NCI-H1105 (cell line): ENCODE measurements around the gene NBDY.
"Not testable (repeated sequence)": the region's sequence is repeated elsewhere in the genome, so short reads cannot be mapped to it uniquely, and the experiment has no call there.

Experiments used
- DNase-seq: peaks from one replicate; lab custom pipeline; 2025; lab: John Stamatoyannopoulos, UW

NBDY gene

DNA sequence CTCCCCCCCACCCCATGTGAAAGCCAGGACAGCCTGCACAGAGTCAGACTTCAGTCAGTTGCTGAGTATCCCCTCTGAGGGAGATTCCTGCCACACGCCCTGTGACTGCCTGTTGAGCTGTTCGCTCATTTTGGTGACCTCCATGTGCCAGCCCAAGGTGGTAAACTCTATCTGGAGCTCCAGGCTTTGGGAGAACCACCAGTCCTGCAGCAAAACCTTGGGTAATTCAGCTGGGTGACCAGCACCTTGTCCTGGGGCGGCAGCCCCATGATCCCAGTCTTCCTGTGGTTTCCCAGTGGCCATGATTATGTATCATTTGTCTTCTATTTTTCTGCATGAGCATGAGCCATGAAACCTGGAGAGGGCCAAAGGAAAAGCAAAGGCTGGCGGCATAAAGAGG is 73.4 kb downstream of the NBDY start:
- DNase-seq, result no peak

GRCh38 chrX:56802921-56803849 is 74.1 kb downstream of the NBDY start:
- peak; percentile 24 for DNase-seq

DNA sequence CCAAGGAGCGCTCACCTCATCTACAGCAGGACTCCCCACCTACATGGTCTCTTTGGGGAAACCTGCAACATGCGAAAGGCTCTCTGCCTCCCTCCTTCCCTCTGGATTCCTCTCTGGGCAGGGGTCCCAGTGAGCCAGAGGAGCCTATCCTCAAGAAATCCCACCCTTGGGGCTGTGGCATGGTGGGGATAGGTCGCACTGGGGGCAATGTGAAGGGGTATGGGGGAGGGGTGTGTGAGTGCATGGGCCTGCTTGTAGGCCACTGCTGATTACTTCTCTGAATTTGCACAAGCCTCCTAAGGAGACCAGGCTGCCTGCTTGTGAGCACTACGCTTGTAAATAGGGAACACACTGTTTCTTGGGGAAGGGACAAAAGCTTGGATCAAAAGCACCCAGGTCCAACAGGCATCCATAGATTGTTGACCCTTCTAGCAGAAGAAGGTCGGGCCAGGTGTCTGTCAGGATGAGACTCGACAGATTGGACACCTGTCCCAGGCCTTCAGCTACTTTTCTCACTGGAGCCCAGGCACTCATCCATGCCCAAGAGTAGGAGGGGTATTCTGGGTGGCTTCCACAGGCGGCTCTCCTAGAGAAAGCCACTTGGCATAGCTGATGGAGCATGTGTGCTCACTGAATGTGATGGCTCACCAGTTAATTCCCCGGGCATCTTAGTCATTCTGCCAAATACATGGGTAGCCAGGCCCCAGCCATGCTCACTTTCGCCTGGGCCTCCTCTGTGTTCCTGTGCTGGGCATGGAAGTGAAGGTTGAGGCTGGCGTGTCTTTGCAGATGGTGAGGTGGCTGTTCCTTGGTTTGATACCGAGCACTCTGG is 75.0 kb downstream of the NBDY start:
- no peak for DNase-seq

DNA sequence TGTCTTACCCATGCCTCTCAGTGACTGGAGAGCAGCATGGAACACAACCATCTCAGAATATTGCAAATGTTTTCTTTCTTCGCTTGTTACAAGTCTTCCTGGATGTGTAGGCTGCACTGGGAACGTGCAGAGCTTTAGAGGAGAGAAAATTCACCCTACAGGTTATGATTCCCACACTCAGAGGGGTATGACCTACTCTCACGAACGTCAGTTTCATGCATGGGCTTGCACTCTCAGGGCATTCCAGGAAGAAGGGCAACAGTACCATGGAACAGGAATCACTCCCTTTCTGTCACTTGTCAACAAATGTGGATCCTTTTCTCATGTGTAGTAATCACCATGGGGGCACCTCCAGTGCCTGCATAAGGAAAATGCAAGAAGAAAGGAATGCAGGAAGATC is 75.8 kb downstream of the NBDY start:
- no peak for DNase-seq

GRCh38 chrX:56805399-56805798 is 76.4 kb downstream of the NBDY start:
- no peak for DNase-seq

DNA sequence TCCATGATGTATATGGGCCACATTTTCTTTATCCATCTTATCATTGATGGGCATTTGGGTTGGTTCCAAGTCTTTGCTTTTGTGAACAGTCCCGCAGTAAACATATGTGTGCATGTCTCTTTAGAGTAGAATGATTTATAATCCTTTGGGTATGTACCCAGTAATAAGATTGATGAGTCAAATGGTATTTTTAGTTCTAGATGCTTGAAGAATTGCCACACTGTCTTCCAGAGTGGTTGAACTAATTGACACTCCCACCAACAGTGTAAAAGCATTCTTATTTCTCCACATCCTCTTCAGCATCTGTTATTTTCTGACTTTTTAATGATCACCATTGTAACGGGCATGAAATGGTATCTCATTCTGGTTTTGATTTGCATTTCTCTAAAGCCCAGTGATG is 77.1 kb downstream of the NBDY start:
- DNase-seq, result not testable (repeated sequence)

GRCh38 chrX:56811599-56811998 is 82.6 kb downstream of the NBDY start:
- DNase-seq, result no peak

GRCh38 chrX:56812515-56813105 is 83.6 kb downstream of the NBDY start:
- DNase-seq, result no peak

GRCh38 chrX:56813318-56813837 is 84.3 kb downstream of the NBDY start:
- DNase-seq, result no peak

DNA sequence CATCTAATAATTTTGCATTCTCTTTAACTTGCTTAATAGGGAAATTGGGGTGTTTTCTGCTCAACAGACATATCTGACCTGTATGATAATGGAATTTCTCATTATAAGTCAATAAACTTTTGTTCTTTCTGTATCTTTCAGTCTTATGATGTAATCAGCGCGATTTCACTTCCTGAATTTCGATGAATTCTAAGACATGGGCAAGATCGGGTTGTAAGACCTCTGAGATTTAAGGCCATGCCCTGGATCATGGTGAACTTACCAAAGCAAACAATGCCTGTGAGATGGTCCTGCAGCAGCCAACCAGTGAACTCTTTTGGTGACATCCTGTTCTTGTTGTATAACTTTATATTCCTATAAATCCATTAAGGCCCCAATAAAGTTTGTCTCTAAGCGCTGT is 88.1 kb downstream of the NBDY start:
- no peak for DNase-seq

DNA sequence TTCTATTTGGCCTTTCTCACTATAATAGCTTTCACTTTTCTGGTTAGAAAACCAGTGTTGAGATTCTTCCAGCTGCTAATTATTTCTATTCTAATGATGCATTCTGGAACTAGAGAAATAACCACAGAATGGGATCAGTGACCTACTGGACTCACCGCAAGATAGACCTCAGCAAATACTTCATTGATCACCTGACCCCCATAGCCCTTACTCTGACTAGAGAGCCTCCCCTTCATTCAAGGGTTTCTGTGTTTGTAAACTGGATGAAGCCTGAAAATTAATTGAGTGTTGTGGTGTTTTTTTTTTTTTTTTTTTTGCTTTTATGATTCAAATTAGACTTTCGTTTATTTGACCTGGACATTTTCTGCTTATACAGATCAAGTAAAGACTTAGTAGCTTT is 97.0 kb downstream of the NBDY start:
- DNase-seq, result no peak

DNA sequence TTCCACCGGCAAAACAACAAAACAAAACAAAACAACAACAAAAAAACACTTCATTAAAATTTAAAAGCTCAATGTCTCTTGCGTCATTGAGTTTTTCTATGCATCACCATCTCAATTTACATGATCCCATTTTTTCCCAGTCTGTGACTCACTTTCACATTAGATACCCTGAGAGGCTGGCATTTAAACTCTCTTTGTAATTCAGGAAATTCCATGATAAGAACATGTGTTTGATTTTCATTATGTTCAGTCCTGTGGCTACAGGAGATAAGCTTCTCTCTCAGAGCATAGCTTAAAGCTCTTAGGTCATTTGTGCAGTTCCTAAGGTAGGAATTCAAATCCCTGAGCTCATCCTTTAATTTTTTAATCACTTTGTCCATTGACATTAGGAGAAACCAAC is 104.6 kb downstream of the NBDY start:
- no peak for DNase-seq

DNA sequence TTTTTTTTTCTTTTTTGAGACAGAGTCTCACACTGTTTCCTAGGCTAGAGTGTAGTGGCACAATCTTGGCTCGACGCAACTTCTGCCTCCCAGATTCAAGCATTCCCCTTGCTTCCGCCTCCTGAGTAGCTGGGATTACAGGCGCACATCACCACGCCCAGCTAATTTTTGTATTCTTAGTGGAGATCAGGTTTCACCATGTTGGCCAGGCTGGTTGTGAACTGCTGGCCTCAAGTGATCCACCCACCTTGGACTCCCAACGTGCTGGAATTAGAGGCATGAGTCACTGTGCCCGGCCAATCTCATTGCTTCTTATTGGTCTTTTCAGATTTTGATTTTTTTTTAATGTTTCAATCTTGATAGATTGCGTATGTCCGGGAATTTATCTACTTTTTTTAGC is 124.4 kb downstream of the NBDY start:
- DNase-seq, result no peak

- no peak for DNase-seq
These were observed 128.0 kb downstream of the NBDY start for GRCh38 chrX:56857042-56857441.

- DNase-seq, result no peak
These were observed 131.8 kb downstream of the NBDY start for GRCh38 chrX:56860888-56861287.
